ENCODE results near the gene ATP5PF. TPM values are rescaled to one million over a fixed set of nuclear protein-coding genes. Genes with fewer than 3 reads are reported as not detected.
"Not testable (repeated sequence)": the region's sequence is repeated elsewhere in the genome, so short reads cannot be mapped to it uniquely, and the experiment has no call there.

The ATP5PF gene
- total and polyA plus RNA-seq, 2 of the 4 experiments (the other 2 are of a cell fraction), result 76.0 to 190 TPM

GRCh38 chr21:25734904-25735645 lies at the start of gene ATP5PF, which contains the start of gene GABPA (continued):
- TF ChIP-seq MXI1 (IDR thresholded peaks at IDR 0.05; ENCODE audit: borderline replicate concordance, low read depth, low read length) (peak; percentile 57), MAFK (IDR thresholded peaks at IDR 0.05; ENCODE audit: low read depth, low read length) (no peak), CEBPB (IDR thresholded peaks at IDR 0.05; ENCODE audit: low read depth, low read length) (no peak), RCOR1 (IDR thresholded peaks at IDR 0.05; ENCODE audit: insufficient replicate concordance, low read length) (no peak), NFE2L2 (IDR thresholded peaks at IDR 0.05; ENCODE audit: low read depth, low read length) (no peak)

DNA sequence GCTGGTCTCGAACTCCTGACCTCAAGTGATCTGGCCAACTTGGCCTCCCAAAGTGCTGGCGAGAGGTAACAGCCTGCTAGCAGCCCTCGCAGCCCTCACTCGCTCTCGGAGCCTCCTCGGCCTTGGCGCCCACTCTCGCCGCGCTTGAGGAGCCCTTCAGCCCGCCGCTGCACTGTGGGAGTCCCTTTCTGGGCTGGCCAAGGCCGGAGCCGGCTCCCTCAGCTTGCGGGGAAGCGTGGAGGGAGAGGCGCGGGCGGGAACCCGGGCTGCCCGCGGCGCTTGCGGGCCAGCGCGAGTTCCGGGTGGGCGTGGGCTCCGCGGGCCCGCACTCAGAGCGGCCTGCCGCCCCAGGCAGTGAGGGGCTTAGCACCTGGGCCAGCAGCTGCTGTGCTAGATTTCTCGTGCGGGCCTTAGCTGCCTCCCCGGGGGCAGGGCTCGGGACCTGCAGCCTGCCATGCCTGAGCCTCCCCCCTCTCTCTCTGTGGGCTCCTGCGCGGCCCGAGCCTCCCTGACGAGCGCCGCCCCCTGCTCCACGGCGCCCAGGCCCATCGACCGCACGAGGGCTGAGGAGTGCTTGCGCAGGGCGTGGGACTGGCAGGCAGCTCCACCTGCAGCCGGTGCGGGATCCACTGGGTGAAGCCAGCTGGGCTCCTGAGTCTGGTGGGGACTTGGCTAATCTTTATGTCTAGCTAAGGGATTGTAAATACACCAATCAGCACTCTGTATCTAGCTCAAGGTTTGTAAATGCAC lies 43.6 kb upstream of the ATP5PF start:
- 77% methylated on average over 10 of the region's 52 CpGs; no CpG with 5 or more reads in 1 of the 2 experiments for WGBS, 2 experiments (ENCODE audit: extremely low coverage in 2 of 2, insufficient read length in 1 of 2)
- H2AFZ ChIP-seq (replicated peaks; ENCODE audit: low read length, poor library complexity); H3K9me3 ChIP-seq (ENCODE audit: control insufficient read depth, insufficient read depth, low read length); H4K20me1 ChIP-seq (ENCODE audit: insufficient read depth, low read length); DNase-seq; H3K27me3 ChIP-seq (ENCODE audit: control insufficient read depth, insufficient read depth, low read length); intact Hi-C loops (cut with micrococcal nuclease); H3K4me1 ChIP-seq (ENCODE audit: control insufficient read depth, insufficient read depth, low read length); H4K8ac ChIP-seq (ENCODE audit: low read depth in 2 of 2, low read length in 2 of 2); H3K4ac ChIP-seq (ENCODE audit: low read depth, low read length); H2BK20ac ChIP-seq (ENCODE audit: low read depth, low read length); H4K5ac ChIP-seq (ENCODE audit: low read depth, low read length); H2AK5ac ChIP-seq (ENCODE audit: low read depth, low read length); H3K56ac ChIP-seq (ENCODE audit: extremely low read depth, insufficient read depth, low read length); H3K4me2 ChIP-seq (ENCODE audit: low read depth, low read length); BruUV-seq (replicated peaks); H3K36me3 ChIP-seq (ENCODE audit: control insufficient read depth, insufficient read depth, low read length); H3K9me1 ChIP-seq (ENCODE audit: insufficient read depth, low read length); H2BK5ac ChIP-seq (ENCODE audit: low read depth, low read length, poor library complexity, severe bottlenecking); H2BK15ac ChIP-seq (ENCODE audit: low read depth, low read length); H3K27ac ChIP-seq (ENCODE audit: insufficient read depth, low read length); H2AK9ac ChIP-seq (replicated peaks; ENCODE audit: low read depth, low read length, poor library complexity); ATAC-seq (ENCODE audit: low read depth); in situ Hi-C loops (cut with MboI; ENCODE audit: low sequenced_read_pairs); H3K79me1 ChIP-seq (ENCODE audit: low read depth in 1 of 2, low read length in 2 of 2); H2BK120ac ChIP-seq (ENCODE audit: low read depth, low read length); POLR2A ChIA-PET (ENCODE audit: unreplicated experiment); H3K23ac ChIP-seq (ENCODE audit: low read depth, low read length); H4K91ac ChIP-seq (ENCODE audit: insufficient read depth, low read depth, low read length); H3K18ac ChIP-seq (ENCODE audit: low read depth, low read length); H3K14ac ChIP-seq (replicated peaks; ENCODE audit: low read depth, low read length); dilution Hi-C loops (cut with HindIII; ENCODE audit: low sequenced_read_pairs, unreplicated experiment); H3K4me3 ChIP-seq (ENCODE audit: insufficient read depth, low read depth, low read length); H3K9ac ChIP-seq (ENCODE audit: low read depth, low read length): not testable (repeated sequence)
- CTCF ChIA-PET, result interaction anchor here (2.4 kb wide), 1 partner anchor 23 kb away, joined by 5 read pairs; no protein-coding TSS in a partner anchor

Measured in IMR-90 (cell line).